GM23248 (cell line): ENCODE measurements around the gene MYO5B. TPM values are rescaled to one million over a fixed set of nuclear protein-coding genes. Genes with fewer than 3 reads are reported as not detected.

ENCODE experiments used
- DNase-seq: peaks from one replicate; pipeline ENCODE4 v3.0.0-alpha.2; 2015
- H2AFZ ChIP-seq: fragments of 200-600 bp; sonication (generic); 2 replicates; pipeline ENCODE4 v1.6.1; 2016; ENCODE audit warnings: antibody characterized with exemption
- H3F3A ChIP-seq: fragments of 200-600 bp; sonication (generic); 2 replicates; pipeline ENCODE4 v1.6.1; 2016; ENCODE audit warnings: mild to moderate bottlenecking, antibody characterized with exemption, mixed run types; ENCODE audit not compliant: insufficient read depth
- H3K27ac ChIP-seq: fragments of 200-600 bp; sonication (generic); 2 replicates; pipeline ENCODE4 v1.5.1; 2016; ENCODE audit warnings: mild to moderate bottlenecking
- H3K27me3 ChIP-seq: fragments of 200-600 bp; sonication (generic); replicated peaks from 2 replicates; pipeline ENCODE4 v1.6.1; 2016; ENCODE audit warnings: mild to moderate bottlenecking; ENCODE audit not compliant: insufficient read depth
- H3K36me3 ChIP-seq: fragments of 200-600 bp; sonication (generic); 2 replicates; pipeline ENCODE4 v1.6.1; 2016; ENCODE audit warnings: low read depth, mild to moderate bottlenecking
- H3K4me1 ChIP-seq: fragments of 200-600 bp; sonication (generic); 2 replicates; pipeline ENCODE4 v1.6.1; 2016; ENCODE audit warnings: mild to moderate bottlenecking; ENCODE audit not compliant: insufficient read depth
- H3K4me2 ChIP-seq: fragments of 200-600 bp; sonication (generic); one replicate; pipeline ENCODE4 v1.6.1; 2016; ENCODE audit warnings: mild to moderate bottlenecking; ENCODE audit not compliant: unreplicated experiment
- H3K4me3 ChIP-seq: fragments of 200-600 bp; sonication (generic); 2 replicates; pipeline ENCODE4 v1.5.1; 2016; ENCODE audit warnings: mild to moderate bottlenecking
- H3K79me2 ChIP-seq: fragments of 200-600 bp; sonication (generic); 2 replicates; pipeline ENCODE4 v1.6.1; 2016; ENCODE audit warnings: mild to moderate bottlenecking; ENCODE audit not compliant: insufficient read depth
- H3K9ac ChIP-seq: fragments of 200-600 bp; sonication (generic); 2 replicates; pipeline ENCODE4 v1.6.1; 2016; ENCODE audit warnings: mild to moderate bottlenecking
- H3K9me2 ChIP-seq: fragments of 200-600 bp; sonication (generic); 2 replicates; pipeline ENCODE4 v1.6.1; 2016; ENCODE audit warnings: mixed run types, mild to moderate bottlenecking, moderate library complexity; ENCODE audit not compliant: insufficient read depth
- H3K9me3 ChIP-seq: fragments of 200-600 bp; sonication (generic); one replicate; pipeline ENCODE4 v1.6.1; 2017; ENCODE audit warnings: low read depth
- H4K20me1 ChIP-seq: fragments of 200-600 bp; sonication (generic); 2 replicates; pipeline ENCODE4 v1.6.0; 2016; ENCODE audit not compliant: insufficient read depth
- EZH2 ChIP-seq: fragments of 200-600 bp; sonication (generic); IDR thresholded peaks from 2 replicates; pipeline ENCODE4 v1.6.1; 2018; ENCODE audit warnings: antibody characterized with exemption, mild to moderate bottlenecking; ENCODE audit not compliant: insufficient read depth, poor library complexity, severe bottlenecking
- EZH2phosphoT487 ChIP-seq: fragments of 200-600 bp; sonication (generic); IDR thresholded peaks from 2 replicates; pipeline ENCODE4 v1.6.1; 2018; ENCODE audit warnings: antibody characterized with exemption, moderate library complexity, mild to moderate bottlenecking, low read depth; ENCODE audit not compliant: insufficient read depth
- WGBS, 2 experiments: methylation state at CpG; one replicate each; pipeline ENCODE4 v1.1.6; 2015 to 2017; ENCODE audit warnings: low lambda C conversion rate in 2 of 2, low coverage in 1 of 2; ENCODE audit errors: missing lambda C conversion rate in 2 of 2; 5-methylcytosine and 5-hydroxymethylcytosine counted together
- in situ Hi-C: fragments of 300-500 bp; cut with MboI; formaldehyde crosslinking; loops from 2 replicates; pipeline ENCODE4 v1.15.0; 2020
- polyA plus RNA-seq: library from polyadenylated mRNA; unstranded; fragments of >200 nt; fragmentation: Nextera tagmentation; extraction: Ambion mirVana; gene quantifications from 2 replicates; pipeline ENCODE4 v1.2.1, GENCODE V29; 2016
- total RNA-seq: library from RNA; depleted of rRNA; stranded (reverse); fragments of >200 nt; shearing (Covaris generic); gene quantifications from 2 replicates; pipeline ENCODE4 v1.2.3, GENCODE V29; 2014

Gene MYO5B
- total and polyA plus RNA-seq, 2 experiments from 2014 or later, result 0.03 TPM; not detected in 1

- H3K27ac ChIP-seq, result no peak overlapping the region
- no peaks in the 10 kb centered on the region for H4K20me1 ChIP-seq
- no peak for DNase-seq
- in situ Hi-C loops, result no loop called here
- no peaks in the 10 kb centered on the region for H3K36me3 ChIP-seq
- H3K9me3 ChIP-seq, result no peaks in the 10 kb centered on the region
- no peaks in the 10 kb centered on the region for H3K9me2 ChIP-seq
- no peak overlapping the region for H3K9ac ChIP-seq
- no peak overlapping the region for H3K4me2 ChIP-seq
- 11 to 25% methylated on average over 1 of the region's 1 CpG for WGBS, 2 experiments
- H3K4me3 ChIP-seq, result no peak overlapping the region
- H3K4me1 ChIP-seq, result no peaks in the 10 kb centered on the region
- TF ChIP-seq EZH2, result no peak
- no peak for TF ChIP-seq EZH2phosphoT487
- H2AFZ ChIP-seq, result no peak overlapping the region
- no peaks in the 10 kb centered on the region for H3K79me2 ChIP-seq
- H3K27me3 ChIP-seq, result peaks cover 6% of the 10 kb centered on the region; the same call in 1 of the 2 replicates
- no peaks in the 10 kb centered on the region for H3F3A ChIP-seq
Observed at GRCh38 chr18:50111398-50111797, 83.5 kb downstream of the MYO5B start.

- WGBS, 2 experiments, result 28 to 36% methylated on average over 2 of the region's 2 CpGs
Observed at GRCh38 chr18:50107468-50107977, 87.4 kb downstream of the MYO5B start.

GRCh38 chr18:50105027-50105426 is 89.9 kb downstream of the MYO5B start:
- no peak overlapping the region for H3K27ac ChIP-seq
- no peak overlapping the region for H3K4me2 ChIP-seq
- WGBS, 2 experiments, result 55 to 62% methylated on average over 1 of the region's 1 CpG
- no peaks in the 10 kb centered on the region for H3K9me3 ChIP-seq
- in situ Hi-C loops, result no loop called here
- H4K20me1 ChIP-seq, result no peaks in the 10 kb centered on the region
- no peaks in the 10 kb centered on the region for H3K4me1 ChIP-seq
- H3K4me3 ChIP-seq, result no peak overlapping the region
- TF ChIP-seq EZH2, result no peak
- no peak for TF ChIP-seq EZH2phosphoT487
- no peaks in the 10 kb centered on the region for H3K9me2 ChIP-seq
- H3K27me3 ChIP-seq, result no peaks in the 10 kb centered on the region
- H3K79me2 ChIP-seq, result no peaks in the 10 kb centered on the region
- H3K9ac ChIP-seq, result no peak overlapping the region
- H3F3A ChIP-seq, result no peaks in the 10 kb centered on the region
- no peak for DNase-seq
- H3K36me3 ChIP-seq, result no peaks in the 10 kb centered on the region
- no peak overlapping the region for H2AFZ ChIP-seq

More at GRCh38 chr18:50107468-50107977, 87.4 kb downstream of the MYO5B start:
- no peak overlapping the region for H3K27ac ChIP-seq
- no peak overlapping the region for H3K4me3 ChIP-seq
- H3K4me1 ChIP-seq, result no peaks in the 10 kb centered on the region
- H3K9me2 ChIP-seq, result no peaks in the 10 kb centered on the region
- H3K9ac ChIP-seq, result no peak overlapping the region
- H4K20me1 ChIP-seq, result no peaks in the 10 kb centered on the region
- H3K4me2 ChIP-seq, result no peak overlapping the region
- TF ChIP-seq EZH2phosphoT487 (no peak), EZH2 (no peak)
- H3K36me3 ChIP-seq, result no peaks in the 10 kb centered on the region
- H3K79me2 ChIP-seq, result no peaks in the 10 kb centered on the region
- no peak overlapping the region for H2AFZ ChIP-seq
- no peaks in the 10 kb centered on the region for H3F3A ChIP-seq
- in situ Hi-C loops, result no loop called here
- DNase-seq, result no peak
- H3K27me3 ChIP-seq, result peaks cover 4% of the 10 kb centered on the region; the same call in 1 of the 2 replicates
- no peaks in the 10 kb centered on the region for H3K9me3 ChIP-seq

GRCh38 chr18:50104421-50104820 is 90.5 kb downstream of the MYO5B start:
- no peak overlapping the region for H2AFZ ChIP-seq
- in situ Hi-C loops, result no loop called here
- H3K36me3 ChIP-seq, result no peaks in the 10 kb centered on the region
- WGBS, 2 experiments, result 39% methylated on average over 3 of the region's 3 CpGs
- H3F3A ChIP-seq, result no peaks in the 10 kb centered on the region
- no peaks in the 10 kb centered on the region for H3K4me1 ChIP-seq
- H3K27me3 ChIP-seq, result no peaks in the 10 kb centered on the region
- H3K9ac ChIP-seq, result no peak overlapping the region
- no peaks in the 10 kb centered on the region for H3K9me2 ChIP-seq
- H3K4me3 ChIP-seq, result no peak overlapping the region
- H3K27ac ChIP-seq, result no peak overlapping the region
- no peaks in the 10 kb centered on the region for H4K20me1 ChIP-seq
- H3K9me3 ChIP-seq, result no peaks in the 10 kb centered on the region
- H3K79me2 ChIP-seq, result no peaks in the 10 kb centered on the region
- TF ChIP-seq EZH2 (no peak), EZH2phosphoT487 (no peak)
- no peak overlapping the region for H3K4me2 ChIP-seq
- no peak for DNase-seq
